ENCODE data around the gene CLCNKA.

DNA sequence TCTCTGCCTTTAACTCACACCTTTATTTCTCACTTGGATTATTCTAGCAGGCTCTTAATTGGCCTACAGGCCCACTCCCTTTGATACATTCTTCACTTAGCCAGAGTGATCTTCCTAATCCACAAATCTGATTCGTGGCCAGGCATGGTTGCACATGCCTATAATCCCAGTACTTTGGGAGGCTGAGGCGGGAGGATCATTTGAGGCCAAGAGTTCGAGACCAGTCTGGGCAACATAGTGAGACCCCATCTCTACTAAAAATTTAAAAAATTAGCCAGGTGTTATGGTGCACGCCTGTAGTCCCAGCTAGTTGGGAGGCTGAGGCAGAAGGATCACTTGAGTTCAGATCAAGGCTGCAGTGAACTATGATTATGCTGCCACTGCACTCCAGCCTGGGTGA, 48.1 kb upstream of the CLCNKA start:
- TF ChIP-seq, protein P1, sequence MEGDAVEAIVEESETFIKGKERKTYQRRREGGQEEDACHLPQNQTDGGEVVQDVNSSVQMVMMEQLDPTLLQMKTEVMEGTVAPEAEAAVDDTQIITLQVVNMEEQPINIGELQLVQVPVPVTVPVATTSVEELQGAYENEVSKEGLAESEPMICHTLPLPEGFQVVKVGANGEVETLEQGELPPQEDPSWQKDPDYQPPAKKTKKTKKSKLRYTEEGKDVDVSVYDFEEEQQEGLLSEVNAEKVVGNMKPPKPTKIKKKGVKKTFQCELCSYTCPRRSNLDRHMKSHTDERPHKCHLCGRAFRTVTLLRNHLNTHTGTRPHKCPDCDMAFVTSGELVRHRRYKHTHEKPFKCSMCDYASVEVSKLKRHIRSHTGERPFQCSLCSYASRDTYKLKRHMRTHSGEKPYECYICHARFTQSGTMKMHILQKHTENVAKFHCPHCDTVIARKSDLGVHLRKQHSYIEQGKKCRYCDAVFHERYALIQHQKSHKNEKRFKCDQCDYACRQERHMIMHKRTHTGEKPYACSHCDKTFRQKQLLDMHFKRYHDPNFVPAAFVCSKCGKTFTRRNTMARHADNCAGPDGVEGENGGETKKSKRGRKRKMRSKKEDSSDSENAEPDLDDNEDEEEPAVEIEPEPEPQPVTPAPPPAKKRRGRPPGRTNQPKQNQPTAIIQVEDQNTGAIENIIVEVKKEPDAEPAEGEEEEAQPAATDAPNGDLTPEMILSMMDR (IDR thresholded peaks at IDR 0.05): no peak
- TF ChIP-seq POLR2A (IDR thresholded peaks at IDR 0.05): no peak

All from body of pancreas (tissue), 4 donors.